GM19395 (cell line): ENCODE measurements around the gene TSKU.

Experiments used
- ATAC-seq: cut with Tn5 transposase; IDR thresholded peaks from one replicate; pipeline ENCODE4 v1.9.1; 2021; ENCODE audit warnings: mild to moderate bottlenecking, moderate library complexity; ENCODE audit not compliant: unreplicated experiment

Gene TSKU

DNA sequence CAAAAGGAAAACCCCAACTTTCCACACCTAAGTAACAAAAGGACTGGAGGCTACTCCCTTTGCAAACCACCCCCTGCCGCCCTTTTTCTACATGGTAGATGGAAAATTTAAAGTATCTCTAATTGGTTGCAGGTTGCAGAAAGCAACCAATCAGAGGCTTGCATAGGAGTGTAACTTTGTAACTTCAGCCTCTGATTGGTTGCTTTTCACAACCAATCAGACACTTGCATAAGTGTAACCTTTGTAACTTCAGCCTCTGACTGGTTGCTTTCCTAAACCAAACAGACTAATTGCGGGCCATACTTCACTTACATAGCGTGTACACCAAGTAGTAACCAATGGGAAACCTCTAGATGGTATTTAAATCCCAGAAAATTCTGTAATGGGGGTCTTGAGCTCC lies 60.8 kb downstream of the TSKU start:
- no peak for ATAC-seq

DNA sequence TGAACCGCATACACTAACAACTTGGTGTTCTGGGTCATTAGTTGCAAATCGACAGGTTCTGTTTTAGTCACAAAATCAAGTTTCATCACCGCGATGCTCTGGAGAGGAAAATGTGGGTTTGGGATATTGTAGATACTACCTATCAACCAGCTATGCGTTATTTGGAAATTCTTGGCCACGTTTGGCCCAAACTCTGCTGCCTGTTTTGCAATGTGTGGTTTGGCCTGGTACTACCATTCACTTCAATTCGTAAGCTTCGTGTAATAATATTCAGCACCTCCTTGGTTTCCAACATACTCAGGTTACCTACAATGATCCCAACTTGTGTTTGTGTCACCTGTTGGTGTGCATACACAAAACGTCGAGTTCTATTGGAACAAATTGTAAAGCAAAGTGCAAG lies 61.4 kb downstream of the TSKU start:
- no peak for ATAC-seq

- no peak for ATAC-seq
Measured at GRCh38 chr11:76845069-76845468, 61.9 kb downstream of the TSKU start.

GRCh38 chr11:76846441-76846840 lies 63.3 kb downstream of the TSKU start:
- ATAC-seq = no peak
